ENCODE measurements around the gene TNNT1. TPM values are rescaled to one million over a fixed set of nuclear protein-coding genes. Genes with fewer than 3 reads are reported as not detected.

The TNNT1 gene
- total RNA-seq, 2 donors from 2014 or later = 0.69 to 2.1 TPM

DNA sequence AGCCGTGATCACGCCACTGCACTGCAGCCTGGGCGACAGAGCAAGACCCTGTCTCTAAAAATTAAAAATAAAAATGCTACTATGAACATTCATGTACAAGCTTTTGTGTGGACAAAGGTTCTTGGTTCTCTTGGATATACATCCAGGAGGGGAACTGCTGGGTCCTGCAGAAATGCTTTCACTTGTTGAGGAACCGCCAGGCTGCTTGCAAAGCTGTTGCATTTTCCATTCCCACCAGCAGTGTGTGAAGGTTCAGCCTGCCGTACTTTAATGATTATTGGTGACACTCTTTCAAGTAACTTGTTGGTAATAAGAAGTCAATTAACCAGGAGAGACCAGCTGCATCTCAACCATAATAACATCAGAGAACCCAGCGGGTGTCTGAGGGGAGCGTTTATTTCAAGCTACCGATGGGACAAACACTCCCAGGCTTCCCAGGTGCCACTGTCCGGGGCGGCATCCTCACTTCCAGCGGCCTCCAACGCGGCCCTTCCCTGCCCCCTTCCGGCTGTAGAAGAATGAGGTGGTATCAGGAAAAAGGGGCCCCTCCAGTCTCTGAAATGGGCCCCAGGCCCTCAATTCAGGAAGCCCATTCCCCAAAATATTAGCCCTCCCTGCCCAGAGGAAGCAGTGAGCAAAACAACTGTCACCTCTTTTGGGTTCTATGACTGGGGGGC is 16.4 kb downstream of the TNNT1 start:
- no peaks in the 10 kb centered on the region for H3K27me3 ChIP-seq

DNA sequence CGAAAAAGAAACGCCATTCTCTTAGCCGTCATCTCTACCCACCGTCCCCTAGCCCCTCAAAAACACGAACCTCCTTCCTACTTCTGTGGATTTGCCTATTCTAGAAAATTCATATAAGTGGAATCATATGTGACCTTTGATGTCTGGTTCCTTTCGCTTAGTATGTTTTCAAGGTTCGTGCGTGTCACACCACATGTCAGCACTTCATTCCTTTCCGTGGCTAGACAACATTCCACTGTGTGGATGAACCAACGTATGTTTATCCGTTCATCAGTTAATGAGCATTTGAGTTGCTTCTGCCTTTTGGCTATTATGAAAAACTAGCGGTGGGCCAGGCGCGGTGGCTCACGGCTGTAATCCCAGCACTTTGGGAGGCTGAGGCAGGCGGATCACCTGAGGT is 17.6 kb downstream of the TNNT1 start:
- Histone ChIP-seq H3K4me1 (no peaks in the 10 kb centered on the region), H3K27me3 (no peaks in the 10 kb centered on the region), H3K9me3 (no peaks in the 10 kb centered on the region), H3K4me3 (no peak overlapping the region), H3K36me3 (no peaks in the 10 kb centered on the region), H3K9ac (ENCODE audit: low read depth in 2 of 2, low read length in 2 of 2) (no peak overlapping the region), H3K27ac (no peak overlapping the region)
- intact Hi-C loops (cut with DNase I) = no loop called here
- TF ChIP-seq, protein P1, sequence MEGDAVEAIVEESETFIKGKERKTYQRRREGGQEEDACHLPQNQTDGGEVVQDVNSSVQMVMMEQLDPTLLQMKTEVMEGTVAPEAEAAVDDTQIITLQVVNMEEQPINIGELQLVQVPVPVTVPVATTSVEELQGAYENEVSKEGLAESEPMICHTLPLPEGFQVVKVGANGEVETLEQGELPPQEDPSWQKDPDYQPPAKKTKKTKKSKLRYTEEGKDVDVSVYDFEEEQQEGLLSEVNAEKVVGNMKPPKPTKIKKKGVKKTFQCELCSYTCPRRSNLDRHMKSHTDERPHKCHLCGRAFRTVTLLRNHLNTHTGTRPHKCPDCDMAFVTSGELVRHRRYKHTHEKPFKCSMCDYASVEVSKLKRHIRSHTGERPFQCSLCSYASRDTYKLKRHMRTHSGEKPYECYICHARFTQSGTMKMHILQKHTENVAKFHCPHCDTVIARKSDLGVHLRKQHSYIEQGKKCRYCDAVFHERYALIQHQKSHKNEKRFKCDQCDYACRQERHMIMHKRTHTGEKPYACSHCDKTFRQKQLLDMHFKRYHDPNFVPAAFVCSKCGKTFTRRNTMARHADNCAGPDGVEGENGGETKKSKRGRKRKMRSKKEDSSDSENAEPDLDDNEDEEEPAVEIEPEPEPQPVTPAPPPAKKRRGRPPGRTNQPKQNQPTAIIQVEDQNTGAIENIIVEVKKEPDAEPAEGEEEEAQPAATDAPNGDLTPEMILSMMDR (IDR thresholded peaks at IDR 0.05) = no peak
- DNase-seq = no peak

More for the DNA sequence above, 16.4 kb downstream of the TNNT1 start:
- no peak for DNase-seq
- intact Hi-C loops (cut with DNase I) = no loop called here
- no peak overlapping the region for H3K27ac ChIP-seq
- H3K9me3 ChIP-seq = no peaks in the 10 kb centered on the region
- no peak overlapping the region for H3K9ac ChIP-seq (ENCODE audit: low read depth in 2 of 2, low read length in 2 of 2)
- no peak overlapping the region for H3K4me3 ChIP-seq
- H3K36me3 ChIP-seq = no peaks in the 10 kb centered on the region
- H3K4me1 ChIP-seq = no peaks in the 10 kb centered on the region
- TF ChIP-seq, protein P1 (IDR thresholded peaks at IDR 0.05) = no peak

DNA sequence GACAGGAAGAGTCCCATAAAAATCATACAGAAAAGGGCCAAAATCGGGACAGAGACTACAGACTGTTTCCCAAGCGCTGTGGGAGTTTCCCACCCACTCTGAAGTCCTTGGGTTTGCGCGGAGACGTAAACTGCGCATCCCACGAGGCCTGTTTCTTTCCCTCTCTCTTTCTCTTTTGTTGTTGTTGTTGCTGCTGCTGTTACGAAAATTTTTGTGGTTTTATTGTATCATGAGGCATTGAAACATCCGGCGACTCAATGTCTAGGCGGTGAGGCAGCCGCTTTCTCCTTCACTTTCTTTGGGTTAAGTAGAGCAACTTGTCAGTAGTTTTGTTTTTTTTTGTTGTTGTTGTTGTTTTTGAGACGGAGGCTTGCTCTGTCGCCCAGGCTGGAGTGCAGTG is 30.0 kb downstream of the TNNT1 start:
- TF ChIP-seq, protein P1 (IDR thresholded peaks at IDR 0.05) = no peak
- Histone ChIP-seq H3K27me3 (no peaks in the 10 kb centered on the region), H3K27ac (no peak overlapping the region), H3K9ac (ENCODE audit: low read depth in 2 of 2, low read length in 2 of 2) (no peak overlapping the region), H3K36me3 (no peaks in the 10 kb centered on the region), H3K4me1 (peaks cover 8% of the 10 kb centered on the region), H3K9me3 (no peaks in the 10 kb centered on the region), H3K4me3 (no peak overlapping the region)
- no peak for DNase-seq
- intact Hi-C loops (cut with DNase I) = no loop called here

DNA sequence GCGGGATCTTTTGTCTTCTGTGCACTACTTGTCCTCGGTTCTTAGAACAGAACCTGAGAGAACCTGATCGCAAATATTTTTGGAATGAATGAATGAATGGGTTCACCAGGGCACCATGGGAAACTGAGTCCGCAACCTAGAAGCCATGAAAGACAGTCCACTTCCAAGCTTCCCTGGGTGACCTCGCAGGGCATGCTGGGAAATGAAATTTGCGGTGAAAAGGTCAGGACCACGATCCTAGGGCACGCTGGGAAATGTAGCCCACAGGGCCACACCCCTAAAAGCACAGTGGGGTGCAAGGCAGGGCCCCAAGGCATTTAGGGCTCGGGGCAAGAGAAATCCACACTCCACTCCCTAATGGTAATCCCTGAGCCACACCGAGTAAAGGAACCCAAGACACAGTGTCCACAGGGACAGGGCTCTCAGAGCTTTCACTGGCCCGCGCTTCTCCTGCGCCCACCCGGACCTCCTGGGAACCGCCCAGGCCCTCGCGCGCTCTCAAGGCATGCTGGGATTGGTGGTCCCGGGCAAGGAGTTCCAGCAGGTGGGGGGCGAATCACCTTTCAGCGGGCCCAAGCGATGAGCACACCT is 30.5 kb downstream of the TNNT1 start:
- intact Hi-C loops (cut with DNase I) = no loop called here
- TF ChIP-seq, protein P1 (IDR thresholded peaks at IDR 0.05) = no peak
- H3K27ac ChIP-seq = no peak overlapping the region
- H3K27me3 ChIP-seq = no peaks in the 10 kb centered on the region
- H3K9ac ChIP-seq (ENCODE audit: low read depth in 2 of 2, low read length in 2 of 2) = peak overlapping the region in 1 of 2 donors; percentile 60
- H3K4me3 ChIP-seq = peak overlapping the region; percentile 49
- no peaks in the 10 kb centered on the region for H3K9me3 ChIP-seq
- H3K4me1 ChIP-seq = peaks cover 8% of the 10 kb centered on the region
- peak; percentile 78 for DNase-seq
- no peaks in the 10 kb centered on the region for H3K36me3 ChIP-seq

DNA sequence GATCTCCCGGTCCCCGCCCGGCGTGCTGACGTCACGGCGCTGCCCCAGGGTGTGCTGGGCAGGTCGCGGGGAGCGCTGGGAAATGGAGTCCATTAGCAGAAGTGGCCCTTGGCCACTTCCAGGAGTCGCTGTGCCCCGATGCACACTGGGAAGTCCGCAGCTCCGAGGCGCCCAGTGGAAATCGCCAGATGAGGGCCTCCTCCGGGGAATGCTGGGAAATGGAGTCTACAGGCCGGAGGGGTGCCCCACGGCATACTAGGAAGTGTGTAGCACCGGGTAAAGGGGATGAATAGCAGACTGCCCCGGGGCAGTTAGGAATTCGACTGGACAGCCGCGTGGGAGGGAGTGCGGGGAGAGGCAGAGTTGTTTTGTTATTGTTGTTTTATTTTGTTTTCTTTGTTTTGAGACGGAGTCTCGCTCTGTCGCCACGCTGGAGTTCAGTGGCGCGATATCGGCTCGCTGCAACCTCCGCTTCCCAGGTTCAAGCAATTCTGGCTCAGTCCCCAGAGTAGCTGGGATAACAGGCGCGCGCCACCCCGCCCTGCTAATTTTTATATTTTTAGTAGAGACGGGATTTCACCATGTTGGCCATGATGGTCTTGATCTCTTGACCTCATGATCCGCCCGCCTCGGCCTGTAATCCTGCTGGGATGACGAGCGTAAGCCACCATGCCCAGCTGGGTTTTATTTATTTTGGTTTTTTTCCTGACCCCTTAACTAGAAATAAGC is 31.2 kb downstream of the TNNT1 start:
- intact Hi-C loops (cut with DNase I) = no loop called here
- Histone ChIP-seq H3K36me3 (no peaks in the 10 kb centered on the region), H3K4me1 (peaks cover 8% of the 10 kb centered on the region), H3K27me3 (no peaks in the 10 kb centered on the region), H3K9me3 (no peaks in the 10 kb centered on the region), H3K4me3 (peak overlapping the region; percentile 49), H3K9ac (ENCODE audit: low read depth in 2 of 2, low read length in 2 of 2) (peak overlapping the region; percentile 60 to 77), H3K27ac (peak overlapping the region; percentile 23)
- DNase-seq = peak; percentile 99
- TF ChIP-seq, protein P1 (IDR thresholded peaks at IDR 0.05) = no peak

All from colonic mucosa (tissue), 4 donors.